ENCODE data around the gene LCN1. TPM values are rescaled to one million over a fixed set of nuclear protein-coding genes. Genes with fewer than 3 reads are reported as not detected.

Gene LCN1
- total RNA-seq, 4 donors from 2014 or later: not detected

DNA sequence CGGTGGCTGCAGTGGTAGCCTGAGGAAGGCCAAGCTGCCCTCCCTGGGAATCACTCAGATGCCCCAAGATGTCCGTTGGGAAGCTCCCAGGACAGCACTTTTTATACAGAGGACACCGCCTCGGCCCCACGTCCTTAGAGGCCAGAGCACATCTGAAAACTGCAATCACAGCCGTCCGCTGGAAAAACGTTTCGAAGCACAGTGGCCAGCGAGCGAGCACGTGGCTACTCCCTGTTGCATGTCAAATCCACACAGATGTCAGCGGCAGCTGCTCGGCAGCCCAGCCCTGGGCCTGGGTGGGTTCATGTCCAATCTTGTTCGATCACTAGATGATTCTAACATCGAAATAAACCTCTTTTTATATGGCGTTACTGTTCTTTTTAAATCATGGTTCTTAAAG, 32.7 kb upstream of the LCN1 start:
- no peaks in the 10 kb centered on the region for H3K27me3 ChIP-seq
- H3K4me1 ChIP-seq: no peaks in the 10 kb centered on the region
- H3K36me3 ChIP-seq: peaks cover 37 to 40% of the 10 kb centered on the region in 2 donors
- no peak overlapping the region for H3K27ac ChIP-seq
- intact Hi-C loops (cut with DNase I): no loop called here
- H3K9me3 ChIP-seq: no peaks in the 10 kb centered on the region
- no peak for DNase-seq
- 94% methylated on average over 15 to 17 of the region's 17 CpGs for WGBS, 2 donors
- H3K4me3 ChIP-seq (replicated peaks in 1 of 3): no peak overlapping the region
- no peak for TF ChIP-seq POLR2A (IDR thresholded peaks at IDR 0.05)
- TF ChIP-seq, protein P1, sequence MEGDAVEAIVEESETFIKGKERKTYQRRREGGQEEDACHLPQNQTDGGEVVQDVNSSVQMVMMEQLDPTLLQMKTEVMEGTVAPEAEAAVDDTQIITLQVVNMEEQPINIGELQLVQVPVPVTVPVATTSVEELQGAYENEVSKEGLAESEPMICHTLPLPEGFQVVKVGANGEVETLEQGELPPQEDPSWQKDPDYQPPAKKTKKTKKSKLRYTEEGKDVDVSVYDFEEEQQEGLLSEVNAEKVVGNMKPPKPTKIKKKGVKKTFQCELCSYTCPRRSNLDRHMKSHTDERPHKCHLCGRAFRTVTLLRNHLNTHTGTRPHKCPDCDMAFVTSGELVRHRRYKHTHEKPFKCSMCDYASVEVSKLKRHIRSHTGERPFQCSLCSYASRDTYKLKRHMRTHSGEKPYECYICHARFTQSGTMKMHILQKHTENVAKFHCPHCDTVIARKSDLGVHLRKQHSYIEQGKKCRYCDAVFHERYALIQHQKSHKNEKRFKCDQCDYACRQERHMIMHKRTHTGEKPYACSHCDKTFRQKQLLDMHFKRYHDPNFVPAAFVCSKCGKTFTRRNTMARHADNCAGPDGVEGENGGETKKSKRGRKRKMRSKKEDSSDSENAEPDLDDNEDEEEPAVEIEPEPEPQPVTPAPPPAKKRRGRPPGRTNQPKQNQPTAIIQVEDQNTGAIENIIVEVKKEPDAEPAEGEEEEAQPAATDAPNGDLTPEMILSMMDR (IDR thresholded peaks at IDR 0.05): no peak

GRCh38 chr9:135489188-135489906, 31.9 kb upstream of the LCN1 start:
- Histone ChIP-seq H3K9me3 (no peaks in the 10 kb centered on the region), H3K36me3 (peaks cover 33 to 35% of the 10 kb centered on the region in 2 donors), H3K4me1 (no peaks in the 10 kb centered on the region), H3K4me3 (replicated peaks in 1 of 3) (no peak overlapping the region), H3K27me3 (no peaks in the 10 kb centered on the region), H3K27ac (no peak overlapping the region)
- no peak for DNase-seq
- TF ChIP-seq, protein P1 (IDR thresholded peaks at IDR 0.05): no peak
- TF ChIP-seq POLR2A (IDR thresholded peaks at IDR 0.05): no peak
- WGBS, 2 donors: 86 to 94% methylated on average over 18 of the region's 18 CpGs
- intact Hi-C loops (cut with DNase I): no loop called here

DNA sequence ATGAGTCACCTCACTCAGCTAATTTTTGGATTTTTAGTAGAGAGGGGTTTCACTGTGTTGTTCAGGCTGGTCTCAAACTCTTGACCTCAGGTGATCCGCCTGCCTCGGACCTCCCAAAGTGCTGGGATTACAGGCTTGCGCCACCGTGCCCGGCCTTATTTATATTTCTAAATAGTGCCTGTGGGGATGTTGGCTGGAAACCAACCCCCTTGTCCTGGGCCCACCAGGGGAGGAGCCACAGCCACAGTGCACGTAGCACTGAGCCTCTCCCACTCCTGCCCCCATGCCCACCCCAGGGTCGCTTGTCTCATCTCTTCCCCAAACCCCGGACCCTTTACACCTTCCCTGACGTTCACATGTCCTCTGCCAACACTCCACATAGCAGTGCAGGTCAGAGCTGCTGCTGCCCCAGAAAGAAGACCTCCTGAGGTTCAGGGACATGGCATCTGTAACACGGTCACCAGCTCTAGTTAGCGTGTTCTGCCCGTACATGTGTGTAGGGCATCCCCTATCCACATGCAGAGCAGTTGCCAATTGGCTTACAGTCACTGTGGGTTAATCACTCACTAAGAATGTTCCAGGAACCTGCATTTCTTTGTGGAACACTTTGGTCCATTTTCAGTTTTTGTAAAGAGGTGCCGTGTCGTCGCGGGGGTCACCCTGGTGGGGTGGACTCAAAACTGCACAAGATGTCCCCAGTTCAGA, 30.9 kb upstream of the LCN1 start:
- TF ChIP-seq, protein P1 (IDR thresholded peaks at IDR 0.05): no peak
- no peak for TF ChIP-seq POLR2A (IDR thresholded peaks at IDR 0.05)
- H3K27me3 ChIP-seq: no peaks in the 10 kb centered on the region
- no peaks in the 10 kb centered on the region for H3K9me3 ChIP-seq
- no peak overlapping the region for H3K27ac ChIP-seq
- intact Hi-C loops (cut with DNase I): no loop called here
- H3K4me3 ChIP-seq (replicated peaks in 1 of 3): no peak overlapping the region
- H3K4me1 ChIP-seq: no peaks in the 10 kb centered on the region
- no peak for DNase-seq
- 90 to 93% methylated on average over 16 of the region's 16 CpGs for WGBS, 2 donors
- peaks cover 23 to 25% of the 10 kb centered on the region in 2 donors for H3K36me3 ChIP-seq

- no peak for TF ChIP-seq POLR2A (IDR thresholded peaks at IDR 0.05)
- TF ChIP-seq, protein P1 (IDR thresholded peaks at IDR 0.05): no peak
Measured at GRCh38 chr9:135490980-135491464, 30.2 kb upstream of the LCN1 start.

DNA sequence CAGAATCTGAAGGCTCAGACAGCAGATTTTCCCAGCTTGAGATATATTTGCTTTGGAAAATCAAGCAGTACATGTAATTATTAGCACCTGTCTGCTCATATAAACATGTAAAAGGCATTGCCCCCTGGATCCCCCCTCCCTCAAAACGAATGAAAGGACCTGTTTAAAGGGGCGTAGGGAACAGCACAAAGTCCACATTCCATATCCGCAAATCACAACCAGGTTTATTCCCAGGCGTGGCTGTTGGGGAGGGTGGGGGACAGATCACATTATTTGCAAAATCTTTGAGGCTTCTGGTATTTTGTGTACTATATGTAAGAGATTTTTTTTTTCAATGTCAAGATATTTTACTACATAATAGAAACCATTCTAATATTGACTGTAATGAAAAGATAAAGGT, 29.5 kb upstream of the LCN1 start:
- WGBS, 2 donors: 86% methylated on average over 4 of the region's 4 CpGs
- intact Hi-C loops (cut with DNase I): no loop called here
- Histone ChIP-seq H3K4me3 (replicated peaks in 1 of 3) (no peak overlapping the region), H3K27ac (no peak overlapping the region), H3K27me3 (no peaks in the 10 kb centered on the region), H3K36me3 (peaks cover 9 to 15% of the 10 kb centered on the region in 2 donors), H3K9me3 (no peaks in the 10 kb centered on the region), H3K4me1 (no peaks in the 10 kb centered on the region)
- no peak for DNase-seq
- no peak for TF ChIP-seq POLR2A (IDR thresholded peaks at IDR 0.05)
- TF ChIP-seq, protein P1 (IDR thresholded peaks at IDR 0.05): no peak

More at GRCh38 chr9:135490980-135491464, 30.2 kb upstream of the LCN1 start:
- Histone ChIP-seq H3K4me1 (no peaks in the 10 kb centered on the region), H3K4me3 (replicated peaks in 1 of 3) (no peak overlapping the region), H3K27me3 (no peaks in the 10 kb centered on the region), H3K9me3 (no peaks in the 10 kb centered on the region), H3K27ac (no peak overlapping the region), H3K36me3 (peaks cover 16 to 18% of the 10 kb centered on the region in 2 donors)
- no peak for DNase-seq
- 57 to 81% methylated on average over 5 to 18 of the region's 18 CpGs for WGBS, 2 donors
- intact Hi-C loops (cut with DNase I): no loop called here

All from thyroid gland (tissue), 4 donors.